ENCODE results near the gene CDK6. TPM values are rescaled to one million over a fixed set of nuclear protein-coding genes. Genes with fewer than 3 reads are reported as not detected.

CDK6 gene
- total RNA-seq, 1 experiment from 2014 or later: 41.4 TPM

DNA sequence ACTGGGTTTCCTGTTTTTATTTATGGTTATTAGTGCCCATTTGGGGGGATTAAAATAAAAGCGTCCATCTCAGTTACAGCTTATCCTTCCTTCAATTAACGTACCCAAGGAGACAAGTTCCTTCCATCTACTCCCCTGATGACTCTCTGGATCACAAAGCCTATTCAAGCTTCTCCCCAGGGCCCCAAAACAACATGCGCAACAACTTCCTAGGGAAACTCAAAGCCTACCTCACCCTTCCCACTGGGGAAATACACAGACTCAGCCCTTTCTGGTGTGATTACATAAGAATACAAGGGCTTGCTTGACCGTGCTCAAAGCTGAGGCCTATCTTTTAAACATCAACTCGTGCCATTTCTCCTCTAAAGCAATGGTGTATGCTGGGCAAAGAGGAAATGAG, 112.4 kb downstream of the CDK6 start:
- Histone ChIP-seq H2AFZ (ENCODE audit: low read depth, low read length, poor library complexity, severe bottlenecking) (no peak overlapping the region), H3K79me2 (ENCODE audit: insufficient read depth, low read length) (peaks cover 29% of the 10 kb centered on the region), H3K4me3 (replicated peaks in 1 of 2; ENCODE audit: low read depth in 1 of 2, low read length in 2 of 2) (no peak overlapping the region), H3K27me3 (ENCODE audit: insufficient read depth, low read length) (no peaks in the 10 kb centered on the region), H3K4me1 (ENCODE audit: control insufficient read depth in 1 of 2, insufficient read depth in 2 of 2, low read length in 2 of 2) (peaks cover 0 to 14% of the 10 kb centered on the region in 2 experiments; a peak in 1 of 4 replicates), H3K9me3 (ENCODE audit: control insufficient read depth in 1 of 2, insufficient read depth in 1 of 2, low read depth in 1 of 2, low read length in 2 of 2) (no peaks in the 10 kb centered on the region), H4K20me1 (ENCODE audit: insufficient read depth) (no peaks in the 10 kb centered on the region), H3K36me3 (ENCODE audit: control insufficient read depth in 1 of 2, insufficient read depth in 2 of 2, low read length in 2 of 2) (peaks cover 0 to 4% of the 10 kb centered on the region in 2 experiments; a peak in 1 of 4 replicates), H3K27ac (ENCODE audit: low read depth, low read length) (no peak overlapping the region), H3K4me2 (ENCODE audit: low read length) (no peak overlapping the region), H3K9ac (ENCODE audit: low read length) (no peak overlapping the region), H3K9me2 (ENCODE audit: insufficient read depth) (no peaks in the 10 kb centered on the region)
- ChIA-PET CTCF (no interaction called here), RAD21 (ENCODE audit: low non-redundant PET in 1 of 2, low total read pairs in 2 of 2, uncharacterized antibody in 2 of 2, unreplicated experiment in 2 of 2) (no interaction called here), POLR2A (no interaction called here)
- intact Hi-C loops (cut with micrococcal nuclease): no loop called here
- DNase-seq (ENCODE audit: low read depth, low spot score) (no peak), ATAC-seq (no peak)
- TSS peak; percentile 26 for BruUV-seq (replicated peaks)
- TF ChIP-seq CEBPB (IDR thresholded peaks at IDR 0.05; ENCODE audit: low read depth) (no peak), FOSL1 (IDR thresholded peaks at IDR 0.05; ENCODE audit: low read depth) (no peak), EZH2phosphoT487 (IDR thresholded peaks at IDR 0.05; ENCODE audit: borderline replicate concordance) (no peak), TCF7L2 (IDR thresholded peaks at IDR 0.05; ENCODE audit: borderline replicate concordance, extremely low read depth, insufficient read depth, insufficient read length) (no peak)

DNA sequence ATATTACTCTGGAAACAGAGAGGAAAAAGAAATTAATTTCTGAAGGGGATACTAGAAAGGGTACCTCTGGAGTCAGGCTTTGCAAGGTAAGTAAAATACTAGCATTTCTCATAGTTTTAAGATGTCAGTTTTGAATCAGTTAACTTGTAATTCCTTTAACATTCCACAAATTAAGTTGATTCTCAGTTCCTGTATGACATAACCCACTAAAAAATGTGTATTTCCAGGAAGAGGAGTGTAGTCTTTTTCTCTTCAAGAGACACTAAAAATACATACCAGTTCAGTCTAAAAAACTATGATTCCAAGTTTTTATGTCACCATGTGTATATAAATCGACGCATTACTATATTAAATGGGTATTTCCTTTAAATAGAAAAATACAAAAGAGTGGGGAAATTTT, 113.2 kb downstream of the CDK6 start:
- Histone ChIP-seq H3K79me2 (ENCODE audit: insufficient read depth, low read length) (peaks cover 23% of the 10 kb centered on the region; the same call in 1 of the 2 replicates), H3K27me3 (ENCODE audit: insufficient read depth, low read length) (no peaks in the 10 kb centered on the region), H3K4me1 (ENCODE audit: control insufficient read depth in 1 of 2, insufficient read depth in 2 of 2, low read length in 2 of 2) (peaks cover 0 to 14% of the 10 kb centered on the region in 2 experiments; a peak in 1 of 4 replicates), H2AFZ (ENCODE audit: low read depth, low read length, poor library complexity, severe bottlenecking) (no peak overlapping the region), H3K4me2 (ENCODE audit: low read length) (no peak overlapping the region), H4K20me1 (ENCODE audit: insufficient read depth) (no peaks in the 10 kb centered on the region), H3K9ac (ENCODE audit: low read length) (no peak overlapping the region), H3K27ac (ENCODE audit: low read depth, low read length) (no peak overlapping the region), H3K36me3 (ENCODE audit: control insufficient read depth in 1 of 2, insufficient read depth in 2 of 2, low read length in 2 of 2) (peaks cover 0 to 4% of the 10 kb centered on the region in 2 experiments; a peak in 2 of 4 replicates), H3K9me3 (ENCODE audit: control insufficient read depth in 1 of 2, insufficient read depth in 1 of 2, low read depth in 1 of 2, low read length in 2 of 2) (no peaks in the 10 kb centered on the region), H3K9me2 (ENCODE audit: insufficient read depth) (no peaks in the 10 kb centered on the region), H3K4me3 (replicated peaks in 1 of 2; ENCODE audit: low read depth in 1 of 2, low read length in 2 of 2) (no peak overlapping the region)
- ChIA-PET POLR2A (no interaction called here), CTCF (no interaction called here), RAD21 (ENCODE audit: low non-redundant PET in 1 of 2, low total read pairs in 2 of 2, uncharacterized antibody in 2 of 2, unreplicated experiment in 2 of 2) (no interaction called here)
- no peak for DNase-seq (ENCODE audit: low read depth, low spot score)
- intact Hi-C loops (cut with micrococcal nuclease): no loop called here
- no peak for ATAC-seq
- no peak for TF ChIP-seq EGR1 (IDR thresholded peaks at IDR 0.05; ENCODE audit: low read depth)
- no peak for TF ChIP-seq TCF7L2 (IDR thresholded peaks at IDR 0.05; ENCODE audit: borderline replicate concordance, extremely low read depth, insufficient read depth, insufficient read length)
- no TSS peak for BruUV-seq (replicated peaks)

All from HCT116 (cell line).